Suprapubic skin (tissue), 4 donors: ENCODE measurements around the gene HOXB5.

Source experiments
- EP300 ChIP-seq: sonication (generic); formaldehyde crosslinking; IDR thresholded peaks from one replicate; pipeline ENCODE4 v1.6.1; 2017; ENCODE audit warnings: antibody characterized with exemption
- POLR2AphosphoS5 ChIP-seq, 3 donors: sonication (generic); formaldehyde crosslinking; IDR thresholded peaks; one replicate each; pipeline ENCODE4 v1.6.1; 2017; ENCODE audit warnings: antibody characterized with exemption in 3 of 3
- TF ChIP-seq, protein P1 (sequence below), 2 donors: fragments of 200-600 bp in 1 of 2; fragments of 450-650 bp in 1 of 2; sonication (generic) in 1 of 2; IDR thresholded peaks; one replicate each; pipeline ENCODE4 v1.5.1; 2016 to 2019; ENCODE audit warnings: antibody characterized with exemption in 2 of 2, mild to moderate bottlenecking in 1 of 2, moderate library complexity in 1 of 2

DNA sequence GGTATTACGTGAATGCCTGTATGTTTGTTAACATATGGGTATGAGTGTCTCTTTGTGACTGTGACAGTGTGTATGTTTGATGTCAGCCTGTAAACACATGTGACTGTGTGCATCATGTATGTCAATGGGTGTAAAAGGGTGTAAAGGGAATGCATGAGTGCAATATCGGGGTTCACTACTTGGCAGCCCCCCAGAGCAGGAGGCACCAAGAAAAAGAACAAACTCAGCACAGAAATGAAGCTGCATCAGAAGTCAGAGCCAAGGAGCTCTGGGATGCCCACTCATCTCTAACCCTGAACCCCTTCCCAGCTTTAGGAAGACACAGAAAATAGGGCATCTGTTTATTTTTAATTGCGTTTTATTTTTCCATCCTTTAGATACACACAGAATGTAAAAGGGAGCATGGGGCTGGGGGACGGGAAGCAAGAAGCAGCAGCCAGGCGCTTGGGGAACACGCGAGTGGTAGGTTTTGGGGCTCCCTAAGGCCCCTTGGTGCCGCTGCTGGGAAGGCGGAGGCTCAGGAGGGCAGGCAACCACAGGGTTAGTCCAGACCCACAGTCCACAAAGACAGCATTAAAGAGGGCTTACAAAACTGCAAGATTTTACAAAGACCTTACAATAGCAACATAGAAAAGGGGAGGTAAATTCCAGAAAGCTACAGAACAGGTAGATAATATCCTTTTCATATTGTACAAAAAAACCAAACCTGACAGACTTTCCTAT is 13.5 kb upstream of the HOXB5 start:
- no peak for TF ChIP-seq POLR2AphosphoS5 (IDR thresholded peaks at IDR 0.05)
- TF ChIP-seq, protein P1, sequence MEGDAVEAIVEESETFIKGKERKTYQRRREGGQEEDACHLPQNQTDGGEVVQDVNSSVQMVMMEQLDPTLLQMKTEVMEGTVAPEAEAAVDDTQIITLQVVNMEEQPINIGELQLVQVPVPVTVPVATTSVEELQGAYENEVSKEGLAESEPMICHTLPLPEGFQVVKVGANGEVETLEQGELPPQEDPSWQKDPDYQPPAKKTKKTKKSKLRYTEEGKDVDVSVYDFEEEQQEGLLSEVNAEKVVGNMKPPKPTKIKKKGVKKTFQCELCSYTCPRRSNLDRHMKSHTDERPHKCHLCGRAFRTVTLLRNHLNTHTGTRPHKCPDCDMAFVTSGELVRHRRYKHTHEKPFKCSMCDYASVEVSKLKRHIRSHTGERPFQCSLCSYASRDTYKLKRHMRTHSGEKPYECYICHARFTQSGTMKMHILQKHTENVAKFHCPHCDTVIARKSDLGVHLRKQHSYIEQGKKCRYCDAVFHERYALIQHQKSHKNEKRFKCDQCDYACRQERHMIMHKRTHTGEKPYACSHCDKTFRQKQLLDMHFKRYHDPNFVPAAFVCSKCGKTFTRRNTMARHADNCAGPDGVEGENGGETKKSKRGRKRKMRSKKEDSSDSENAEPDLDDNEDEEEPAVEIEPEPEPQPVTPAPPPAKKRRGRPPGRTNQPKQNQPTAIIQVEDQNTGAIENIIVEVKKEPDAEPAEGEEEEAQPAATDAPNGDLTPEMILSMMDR (IDR thresholded peaks at IDR 0.05) = no peak
- no peak for TF ChIP-seq EP300
